Keratinocyte (primary cell): ENCODE results near the gene ATP5ME.

Experiments used
- EZH2 ChIP-seq: IDR thresholded peaks from one replicate; pipeline ENCODE4 v1.6.1; 2012; ENCODE audit warnings: inconsistent platforms, mild to moderate bottlenecking, low read length, moderate library complexity
- TF ChIP-seq, protein P1 (sequence below), 3 experiments: IDR thresholded peaks in 1 of 3; conservative IDR thresholded peaks in 1 of 3; optimal IDR thresholded peaks in 1 of 3; 2 replicates in 2 of 3; 3 replicates in 1 of 3; pipeline versions ENCODE3 to v1.5.1; 2011; ENCODE audit warnings: low read length in 3 of 3, mild to moderate bottlenecking in 3 of 3, moderate library complexity in 2 of 3, control low read depth in 1 of 3, inconsistent platforms in 1 of 3; ENCODE audit not compliant: insufficient read depth in 2 of 3; ENCODE audit errors: extremely low read depth in 1 of 3

DNA sequence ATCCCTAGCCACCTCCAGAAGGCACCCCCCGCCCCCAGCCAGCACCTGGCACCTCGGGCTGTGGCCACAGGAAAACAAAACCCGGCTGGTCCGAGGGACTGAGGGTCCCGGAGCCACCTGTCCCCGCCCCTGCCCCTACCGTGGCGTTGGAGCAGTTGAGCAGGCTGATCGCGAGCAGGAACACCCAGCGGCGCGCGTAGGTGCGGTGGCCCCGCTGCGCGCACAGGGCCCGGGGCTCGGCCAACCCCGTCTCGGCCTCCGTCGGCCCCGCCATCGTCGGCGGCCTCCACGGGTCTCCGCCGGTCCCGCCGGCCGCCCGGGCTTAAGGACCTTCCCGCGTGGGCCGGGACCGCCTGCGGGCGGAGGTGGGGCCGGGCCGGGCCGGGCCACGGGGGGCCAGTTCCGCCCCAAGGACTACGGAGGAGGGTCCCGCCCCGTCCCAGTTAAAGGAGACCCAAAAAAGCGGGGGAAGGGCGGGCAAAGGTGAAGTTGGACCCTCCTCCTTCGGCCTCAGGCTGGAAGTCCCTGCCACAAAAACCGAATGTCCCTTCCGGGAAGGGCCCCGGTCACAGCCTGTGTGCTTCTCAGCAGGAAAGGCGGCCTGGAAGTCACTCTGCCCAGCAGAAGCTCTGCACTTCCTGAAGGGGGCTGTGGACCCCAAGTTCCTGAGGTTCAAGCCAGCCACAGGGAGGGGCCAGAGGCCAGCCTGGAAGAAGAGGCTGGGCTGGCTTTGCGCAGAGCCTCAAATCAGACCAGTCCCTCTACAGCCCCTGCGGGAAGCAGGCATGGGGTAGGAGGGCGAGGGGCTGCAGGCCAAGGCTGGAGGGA, 15.0 kb upstream of the ATP5ME start, which contains the start of gene SLC49A3:
- TF ChIP-seq, protein P1, sequence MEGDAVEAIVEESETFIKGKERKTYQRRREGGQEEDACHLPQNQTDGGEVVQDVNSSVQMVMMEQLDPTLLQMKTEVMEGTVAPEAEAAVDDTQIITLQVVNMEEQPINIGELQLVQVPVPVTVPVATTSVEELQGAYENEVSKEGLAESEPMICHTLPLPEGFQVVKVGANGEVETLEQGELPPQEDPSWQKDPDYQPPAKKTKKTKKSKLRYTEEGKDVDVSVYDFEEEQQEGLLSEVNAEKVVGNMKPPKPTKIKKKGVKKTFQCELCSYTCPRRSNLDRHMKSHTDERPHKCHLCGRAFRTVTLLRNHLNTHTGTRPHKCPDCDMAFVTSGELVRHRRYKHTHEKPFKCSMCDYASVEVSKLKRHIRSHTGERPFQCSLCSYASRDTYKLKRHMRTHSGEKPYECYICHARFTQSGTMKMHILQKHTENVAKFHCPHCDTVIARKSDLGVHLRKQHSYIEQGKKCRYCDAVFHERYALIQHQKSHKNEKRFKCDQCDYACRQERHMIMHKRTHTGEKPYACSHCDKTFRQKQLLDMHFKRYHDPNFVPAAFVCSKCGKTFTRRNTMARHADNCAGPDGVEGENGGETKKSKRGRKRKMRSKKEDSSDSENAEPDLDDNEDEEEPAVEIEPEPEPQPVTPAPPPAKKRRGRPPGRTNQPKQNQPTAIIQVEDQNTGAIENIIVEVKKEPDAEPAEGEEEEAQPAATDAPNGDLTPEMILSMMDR (optimal IDR thresholded peaks at IDR 0.05 in 1 of 3, IDR thresholded peaks at IDR 0.05 in 1 of 3, conservative IDR thresholded peaks at IDR 0.05 in 1 of 3; ENCODE audit: extremely low read depth in 1 of 3, insufficient read depth in 2 of 3, low read length in 3 of 3), result no peak
- TF ChIP-seq EZH2, result no peak
